ENCODE measurements around the gene ARMCX5.

The ARMCX5 gene

DNA sequence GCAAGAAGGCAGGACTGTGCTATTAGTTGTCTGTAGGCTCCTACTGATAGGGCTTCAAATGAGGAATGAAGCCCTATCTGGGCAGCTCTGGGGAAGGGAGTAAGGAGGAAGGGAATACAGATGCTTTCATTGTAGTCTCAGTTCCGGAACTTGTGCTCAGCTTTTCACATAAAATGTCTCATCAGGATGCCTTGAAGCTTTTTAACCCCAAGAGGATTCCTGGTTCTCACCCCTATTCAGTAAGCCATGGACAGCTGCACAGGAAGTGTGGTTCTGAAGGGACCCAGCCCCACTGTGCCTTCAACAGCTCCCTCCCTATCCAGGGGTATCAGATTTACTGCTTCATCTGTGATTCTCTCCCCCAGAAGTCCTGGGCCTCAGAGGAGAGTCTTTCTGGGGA lies 5.0 kb downstream of the ARMCX5 start:
- CTCF ChIA-PET = no interaction called here
- H3K27ac ChIP-seq = no peak overlapping the region
- no peak for DNase-seq (ENCODE audit: low spot score)
- TF ChIP-seq, protein P1, sequence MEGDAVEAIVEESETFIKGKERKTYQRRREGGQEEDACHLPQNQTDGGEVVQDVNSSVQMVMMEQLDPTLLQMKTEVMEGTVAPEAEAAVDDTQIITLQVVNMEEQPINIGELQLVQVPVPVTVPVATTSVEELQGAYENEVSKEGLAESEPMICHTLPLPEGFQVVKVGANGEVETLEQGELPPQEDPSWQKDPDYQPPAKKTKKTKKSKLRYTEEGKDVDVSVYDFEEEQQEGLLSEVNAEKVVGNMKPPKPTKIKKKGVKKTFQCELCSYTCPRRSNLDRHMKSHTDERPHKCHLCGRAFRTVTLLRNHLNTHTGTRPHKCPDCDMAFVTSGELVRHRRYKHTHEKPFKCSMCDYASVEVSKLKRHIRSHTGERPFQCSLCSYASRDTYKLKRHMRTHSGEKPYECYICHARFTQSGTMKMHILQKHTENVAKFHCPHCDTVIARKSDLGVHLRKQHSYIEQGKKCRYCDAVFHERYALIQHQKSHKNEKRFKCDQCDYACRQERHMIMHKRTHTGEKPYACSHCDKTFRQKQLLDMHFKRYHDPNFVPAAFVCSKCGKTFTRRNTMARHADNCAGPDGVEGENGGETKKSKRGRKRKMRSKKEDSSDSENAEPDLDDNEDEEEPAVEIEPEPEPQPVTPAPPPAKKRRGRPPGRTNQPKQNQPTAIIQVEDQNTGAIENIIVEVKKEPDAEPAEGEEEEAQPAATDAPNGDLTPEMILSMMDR (conservative IDR thresholded peaks at IDR 0.05; ENCODE audit: low read depth) = no peak
- POLR2A ChIA-PET (ENCODE audit: low non-redundant PET) = no interaction called here

DNA sequence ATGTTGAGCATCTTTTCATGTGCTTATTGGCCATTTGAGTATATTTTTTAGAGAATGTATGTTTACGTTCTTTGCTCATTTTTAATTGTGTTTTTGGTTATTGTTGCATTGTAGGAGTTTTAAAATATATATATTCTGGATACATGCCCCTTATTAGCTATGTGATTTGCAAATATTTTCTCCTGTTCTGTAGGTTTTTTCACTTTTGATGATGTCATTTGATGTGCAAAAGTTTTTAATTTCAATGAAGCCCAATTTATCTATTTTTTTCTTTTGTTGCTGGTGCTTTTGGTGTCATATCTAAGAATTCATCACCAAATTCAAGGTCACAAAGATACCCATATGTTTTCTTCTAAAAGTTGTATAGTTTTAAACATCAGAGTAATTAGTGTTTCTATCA lies 6.8 kb downstream of the ARMCX5 start:
- CTCF ChIA-PET = no interaction called here
- H3K27ac ChIP-seq = no peak overlapping the region
- TF ChIP-seq, protein P1 (conservative IDR thresholded peaks at IDR 0.05; ENCODE audit: low read depth) = no peak
- DNase-seq (ENCODE audit: low spot score) = no peak
- POLR2A ChIA-PET (ENCODE audit: low non-redundant PET) = no interaction called here

DNA sequence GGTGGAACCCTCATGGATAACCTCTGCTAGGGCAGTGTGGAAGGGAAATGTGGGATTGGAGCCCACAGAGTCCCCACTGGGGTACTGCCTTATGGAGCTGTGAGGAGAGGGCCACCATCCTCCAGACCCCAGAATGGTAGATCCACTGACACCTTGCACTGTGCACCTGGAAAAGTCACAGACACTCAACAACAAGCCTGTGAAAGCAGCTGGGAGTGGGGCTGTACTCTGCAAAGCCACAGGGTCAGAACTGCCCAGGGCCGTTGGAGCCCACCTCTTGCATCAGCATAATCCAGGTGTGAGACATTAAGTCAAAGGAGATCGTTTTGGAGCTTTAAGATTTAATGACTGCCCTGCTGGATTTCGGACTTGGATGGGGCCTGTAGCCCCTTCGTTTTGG lies 11.6 kb downstream of the ARMCX5 start:
- DNase-seq (ENCODE audit: low spot score) = no peak
- no peak overlapping the region for H3K27ac ChIP-seq
- TF ChIP-seq, protein P1 (conservative IDR thresholded peaks at IDR 0.05; ENCODE audit: low read depth) = no peak
- POLR2A ChIA-PET (ENCODE audit: low non-redundant PET) = no interaction called here
- CTCF ChIA-PET = no interaction called here

GRCh38 chrX:102624105-102624504 lies 24.8 kb downstream of the ARMCX5 start:
- no peak for DNase-seq (ENCODE audit: low spot score)
- CTCF ChIA-PET = no interaction called here
- TF ChIP-seq, protein P1 (conservative IDR thresholded peaks at IDR 0.05; ENCODE audit: low read depth) = no peak
- POLR2A ChIA-PET (ENCODE audit: low non-redundant PET) = no interaction called here
- H3K27ac ChIP-seq = no peak overlapping the region

DNA sequence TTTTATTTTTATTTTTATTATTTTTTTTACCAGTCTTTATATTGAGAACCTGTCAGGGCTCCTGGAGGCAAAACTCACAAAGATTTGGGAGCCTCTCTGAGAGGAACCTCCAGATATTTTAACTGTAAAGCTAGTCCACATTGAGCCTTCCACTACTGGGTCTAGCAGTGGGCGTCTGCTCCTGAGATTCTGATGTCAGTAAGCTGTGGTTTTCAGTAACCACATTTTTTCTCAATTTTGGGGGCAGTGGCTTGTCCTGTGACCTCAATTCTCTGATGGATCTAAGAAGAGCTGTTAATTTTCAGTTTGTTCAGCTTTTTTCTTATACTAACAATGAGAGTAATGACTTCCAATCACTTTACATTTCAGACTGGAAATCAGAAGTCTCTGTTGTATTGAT lies 28.3 kb downstream of the ARMCX5 start:
- H3K27ac ChIP-seq = no peak overlapping the region
- TF ChIP-seq, protein P1 (conservative IDR thresholded peaks at IDR 0.05; ENCODE audit: low read depth) = no peak
- CTCF ChIA-PET = no interaction called here

DNA sequence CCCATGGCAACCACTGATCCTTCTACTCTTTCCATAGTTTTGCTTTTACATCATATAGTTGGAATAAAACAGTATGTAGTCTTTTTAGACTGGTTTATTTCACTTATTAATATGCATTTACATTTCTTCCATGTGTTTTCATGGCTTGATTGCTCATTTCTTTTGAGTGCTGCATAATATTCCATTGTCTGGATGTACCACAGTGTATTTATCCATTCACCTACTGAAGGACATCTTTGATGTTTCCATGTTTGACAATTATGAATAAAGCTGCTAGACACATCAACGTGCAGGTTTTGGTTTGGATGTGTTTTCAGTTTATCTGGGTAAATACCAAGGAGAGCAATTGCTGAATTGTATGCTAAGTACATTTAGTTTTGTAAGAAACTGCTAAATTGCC lies 38.2 kb downstream of the ARMCX5 start:
- no peak overlapping the region for H3K27ac ChIP-seq
- CTCF ChIA-PET = no interaction called here
- POLR2A ChIA-PET (ENCODE audit: low non-redundant PET) = no interaction called here
- TF ChIP-seq, protein P1 (conservative IDR thresholded peaks at IDR 0.05; ENCODE audit: low read depth) = no peak
- no peak for DNase-seq (ENCODE audit: low spot score)

More for the DNA sequence above, 28.3 kb downstream of the ARMCX5 start:
- POLR2A ChIA-PET (ENCODE audit: low non-redundant PET) = no interaction called here
- DNase-seq (ENCODE audit: low spot score) = no peak

GRCh38 chrX:102650903-102651241 lies 51.6 kb downstream of the ARMCX5 start:
- ChIA-PET POLR2A (ENCODE audit: low non-redundant PET) (no interaction called here), CTCF (no interaction called here)
- TF ChIP-seq, protein P1 (conservative IDR thresholded peaks at IDR 0.05; ENCODE audit: low read depth) = no peak
- no peak overlapping the region for H3K27ac ChIP-seq
- DNase-seq (ENCODE audit: low spot score) = no peak
